K562 (cell line): ENCODE data around the gene ATF5. TPM values are rescaled to one million over a fixed set of nuclear protein-coding genes. Genes with fewer than 3 reads are reported as not detected.

Experiments
- ATF7 ChIP-seq: fragments of 450-650 bp; IDR thresholded peaks from 2 replicates; pipeline ENCODE4 v1.7.1; 2014; ENCODE audit warnings: mild to moderate bottlenecking, moderate library complexity
- CC2D1A ChIP-seq: fragments of 450-650 bp; IDR thresholded peaks from 2 replicates; pipeline ENCODE4 v1.6.1; 2017; ENCODE audit warnings: mild to moderate bottlenecking
- CEBPB ChIP-seq: fragments of 450-650 bp; IDR thresholded peaks from 2 replicates; pipeline ENCODE4 v1.6.1; 2016; ENCODE audit warnings: missing genetic modification characterization, missing compliant biosample characterization
- CTBP1 ChIP-seq: fragments of 450-650 bp; IDR thresholded peaks from 2 replicates; pipeline ENCODE4 v1.6.1; 2016; ENCODE audit warnings: borderline replicate concordance
- DEAF1 ChIP-seq: fragments of 450-650 bp; formaldehyde crosslinking; IDR thresholded peaks from 2 replicates; pipeline ENCODE4 v1.4.0; 2020; ENCODE audit warnings: mild to moderate bottlenecking, moderate library complexity
- E2F1 ChIP-seq: sonication (generic); formaldehyde crosslinking; IDR thresholded peaks from 2 replicates; pipeline ENCODE4 v1.8.1; 2023; ENCODE audit warnings: mild to moderate bottlenecking, missing genetic modification reagents, moderate library complexity
- E2F4 ChIP-seq: sonication (generic); formaldehyde crosslinking; IDR thresholded peaks from 2 replicates; pipeline ENCODE4 v1.8.0; 2022; ENCODE audit warnings: mild to moderate bottlenecking, low read depth, missing genetic modification reagents
- E4F1 ChIP-seq: fragments of 250-450 bp; sonication (Bioruptor Pico); IDR thresholded peaks from 2 replicates; pipeline ENCODE4 v1.5.0; 2021; ENCODE audit warnings: mild to moderate bottlenecking, borderline replicate concordance
- ELF1 ChIP-seq: fragments of 200-800 bp; sonication (Bioruptor generic); IDR thresholded peaks from 2 replicates; pipeline ENCODE4 v1.6.1; 2016; ENCODE audit warnings: missing genetic modification characterization, missing compliant biosample characterization
- ETV5 ChIP-seq: sonication (generic); formaldehyde crosslinking; IDR thresholded peaks from 2 replicates; pipeline ENCODE4 v1.4.0; 2020; ENCODE audit warnings: low read depth, mild to moderate bottlenecking, missing genetic modification reagents
- HNRNPL ChIP-seq: fragments of 200-400 bp; formaldehyde crosslinking; IDR thresholded peaks from 2 replicates; pipeline ENCODE4 v1.6.1; 2017; ENCODE audit warnings: low read depth, mild to moderate bottlenecking, low read length
- KAT7 ChIP-seq: sonication (generic); formaldehyde crosslinking; IDR thresholded peaks from 2 replicates; pipeline ENCODE4 v1.8.0; 2022; ENCODE audit warnings: missing genetic modification reagents, mild to moderate bottlenecking, borderline replicate concordance
- MTA3 ChIP-seq: fragments of 450-650 bp; formaldehyde crosslinking; IDR thresholded peaks from 2 replicates; pipeline ENCODE4 v1.6.1; 2017; ENCODE audit warnings: mild to moderate bottlenecking, borderline replicate concordance
- NFATC3 ChIP-seq: fragments of 450-650 bp; IDR thresholded peaks from 2 replicates; pipeline ENCODE4 v1.6.1; 2017; ENCODE audit warnings: mild to moderate bottlenecking
- SREBF2 ChIP-seq: sonication (generic); formaldehyde crosslinking; IDR thresholded peaks from 2 replicates; pipeline ENCODE4 v1.4.0; 2020; ENCODE audit warnings: mild to moderate bottlenecking, missing genetic modification reagents
- TCF3 ChIP-seq: sonication (generic); formaldehyde crosslinking; IDR thresholded peaks from 2 replicates; pipeline ENCODE4 v1.4.0; 2020; ENCODE audit warnings: mild to moderate bottlenecking, missing genetic modification reagents
- ZBTB33 ChIP-seq: sonication (generic); formaldehyde crosslinking; IDR thresholded peaks from 2 replicates; pipeline ENCODE4 v1.8.1; 2023; ENCODE audit warnings: mild to moderate bottlenecking, missing genetic modification reagents
- ZFPM2 ChIP-seq: fragments of 250-450 bp; sonication (Bioruptor Pico); IDR thresholded peaks from 2 replicates; pipeline ENCODE4 v1.5.1; 2022; ENCODE audit warnings: mild to moderate bottlenecking
- ZNF197 ChIP-seq: fragments of 200-800 bp; sonication (Bioruptor generic); IDR thresholded peaks from 2 replicates; pipeline ENCODE4 v1.6.1; 2016; ENCODE audit warnings: low read depth, missing genetic modification characterization, missing compliant biosample characterization
- ZNF232 ChIP-seq: sonication (generic); formaldehyde crosslinking; IDR thresholded peaks from 2 replicates; pipeline ENCODE4 v1.8.0; 2022; ENCODE audit warnings: mild to moderate bottlenecking, missing genetic modification reagents
- ZNF384 ChIP-seq: IDR thresholded peaks from 2 replicates; pipeline ENCODE4 v1.6.1; 2012; ENCODE audit warnings: low read depth, low read length, improper control_type of control experiment
- polyA plus RNA-seq, 8 experiments: library from polyadenylated mRNA; depleted of rRNA in 4 of 8; stranded (reverse) in 5 of 8; unstranded in 3 of 8; fragments of >200 nt; fragmentation: Nextera tagmentation in 2 of 8; fragmentation: Illumina TruSeq in 1 of 8; extraction: Ambion mirVana in 2 of 8; extraction: Trizol in 1 of 8; gene quantifications; 2 replicates each; pipeline versions ENCODE4 v1.2.1 to v1.2.3, GENCODE V29; 2011 to 2014; ENCODE audit warnings: inconsistent platforms in 1 of 8, missing spikeins in 1 of 8
- total RNA-seq, 7 experiments: library from RNA; depleted of rRNA in 6 of 7; stranded (reverse); fragments of >200 nt in 6 of 7; fragmentation: Illumina TruSeq in 2 of 7; extraction: Trizol in 2 of 7; gene quantifications; 2 replicates each; pipeline versions ENCODE4 v1.2.1 to v1.2.3, GENCODE V29; 2011 to 2021; ENCODE audit warnings: low replicate concordance in 1 of 7

Gene ATF5
- total and polyA plus RNA-seq, 9 of the 15 experiments (the other 6 are each of a cell fraction or from before 2014, with no cell fraction given): 3.0 to 57.6 (median 11.1) TPM

GRCh38 chr19:49937750-49938381 lies 8.9 kb downstream of the ATF5 start (continued):
- TF ChIP-seq E2F1 (CRISPR knock-in tag) (peak; percentile 68; the same call in 1 of the 2 replicates), KAT7 (CRISPR knock-in tag) (0 out of 2 replicates have a peak, but pooled peaks have one; percentile 19), TCF3 (CRISPR knock-in tag) (no peak), ATF7 (no peak; the same call in 1 of the 2 replicates), CEBPB (tag) (peak; percentile 82), CC2D1A (peak; percentile 95), ZNF232 (CRISPR knock-in tag) (no peak), ELF1 (tag) (no peak), ZNF384 (no peak), ZFPM2 (no peak), CTBP1 (0 out of 2 replicates have a peak, but pooled peaks have one; percentile 54), E4F1 (CRISPR knock-in tag) (no peak), NFATC3 (no peak), HNRNPL (no peak), E2F4 (CRISPR knock-in tag) (no peak), ZNF197 (no peak), ETV5 (CRISPR knock-in tag) (0 out of 2 replicates have a peak, but pooled peaks have one; percentile 25), DEAF1 (CRISPR knock-in tag) (peak; percentile 93), SREBF2 (no peak), MTA3 (0 out of 2 replicates have a peak, but pooled peaks have one; percentile 24), ZBTB33 (CRISPR knock-in tag) (peak; percentile 17; the same call in 1 of the 2 replicates)
